Activated CD8-positive, alpha-beta memory T cell treated with anti-CD3 and anti-CD28 coated beads, Interleukin-2, amount 50 U/mL, for 48 hours (primary cell): ENCODE results near the gene RAD51B.

Experiments used
- DNase-seq: peaks from one replicate; pipeline ENCODE4 v3.0.0-alpha.2; 2020

Gene RAD51B

DNA sequence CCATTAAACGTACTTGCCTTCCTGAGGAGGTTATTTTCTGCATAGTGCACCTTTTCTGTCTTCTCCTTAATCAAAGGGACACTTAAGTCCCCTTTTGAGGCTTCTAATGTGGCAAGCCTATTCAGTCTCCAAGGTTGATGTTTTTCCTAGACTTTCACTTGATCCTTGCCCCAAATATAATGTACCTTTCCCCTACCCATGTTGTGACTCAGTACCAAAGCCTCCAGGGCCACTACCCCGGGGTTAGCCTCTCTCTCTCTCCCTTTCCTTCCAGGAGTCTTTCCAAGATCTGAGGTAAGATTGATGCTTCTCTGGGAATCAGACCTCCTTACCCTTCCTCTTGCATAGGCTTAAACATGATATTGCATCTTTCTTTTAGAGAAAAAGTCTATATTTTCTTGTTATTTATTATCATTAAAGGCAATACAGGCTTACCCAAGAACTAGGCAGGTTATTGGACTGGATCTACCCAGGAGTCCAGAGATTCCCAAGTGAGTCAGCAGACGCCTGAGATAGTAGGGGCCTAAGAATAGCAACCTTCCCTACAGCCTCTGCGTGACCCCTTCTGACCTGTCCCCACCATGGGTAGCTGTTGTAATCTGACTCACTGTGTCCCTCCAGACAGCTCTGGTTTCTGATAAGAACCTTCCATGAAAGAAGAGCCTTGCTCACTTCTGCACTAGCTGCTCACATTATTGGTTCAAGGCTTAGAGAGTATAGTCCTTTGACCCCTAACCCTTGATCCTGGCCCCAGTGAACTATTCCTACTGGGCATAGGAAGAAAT lies 800.4 kb downstream of the RAD51B start:
- no peak for DNase-seq

DNA sequence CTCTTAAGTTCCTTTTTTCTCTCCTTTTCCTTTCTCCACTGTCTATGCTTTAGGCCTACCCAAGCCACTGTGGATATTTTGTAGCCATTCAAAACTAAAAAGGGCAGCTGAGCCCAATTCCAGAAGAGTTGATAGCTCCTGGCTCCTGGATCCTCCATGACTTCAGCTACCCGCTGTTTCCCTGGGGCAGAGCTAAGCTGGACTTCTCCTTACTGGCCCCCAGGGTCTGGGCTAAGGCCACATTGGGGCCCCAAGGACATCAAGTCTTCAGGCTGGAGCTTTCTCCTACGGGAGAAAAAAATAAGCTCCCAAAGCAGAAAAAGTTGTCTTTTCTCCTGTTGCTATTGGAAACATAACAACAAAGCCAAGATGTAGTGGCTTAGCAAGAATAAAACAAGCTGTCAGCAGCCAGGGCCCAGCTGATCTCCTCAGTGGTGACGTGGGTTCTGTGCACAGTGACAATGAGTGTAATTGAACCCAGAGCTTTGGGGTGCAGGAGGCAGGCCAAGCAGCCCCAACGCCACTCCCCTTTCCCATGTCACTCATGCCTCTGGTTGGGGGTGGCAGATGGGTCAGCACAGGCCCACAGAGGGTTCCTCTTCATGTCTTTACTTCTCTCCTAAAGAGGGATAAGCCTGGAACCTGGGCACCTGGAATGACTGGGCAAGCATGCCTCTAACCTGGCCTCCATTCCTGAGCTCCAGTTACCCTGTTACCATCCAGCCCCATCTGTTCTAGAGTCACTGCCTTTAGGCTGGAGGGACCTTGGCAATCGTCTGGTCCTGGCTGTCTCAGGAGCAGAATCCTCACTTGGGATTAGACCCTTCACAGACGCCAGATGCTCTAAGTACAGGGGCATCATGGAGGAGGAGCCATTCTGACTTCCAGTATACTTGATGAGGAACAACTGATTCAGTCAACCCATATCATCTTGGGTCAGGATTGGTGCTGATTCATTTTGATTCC lies 802.1 kb downstream of the RAD51B start:
- DNase-seq = no peak

DNA sequence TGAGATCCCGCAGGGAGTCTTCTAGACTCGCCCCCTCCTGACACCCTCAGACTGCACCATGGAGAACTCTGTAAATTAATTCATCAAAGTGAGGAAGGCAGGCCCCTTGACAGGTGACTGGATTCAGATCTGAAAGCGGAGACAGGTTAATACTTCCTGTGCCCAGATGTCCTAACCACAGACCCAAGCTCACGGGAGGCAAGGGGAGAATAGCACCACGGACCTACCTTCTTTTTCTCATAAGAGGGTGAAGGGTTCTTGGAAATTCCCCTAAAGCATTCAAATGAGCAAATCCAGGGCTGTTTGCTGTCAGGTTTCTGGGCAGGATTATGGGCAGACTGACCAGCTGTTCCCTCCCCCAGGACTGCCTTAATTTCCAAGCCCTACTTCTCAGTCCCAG lies 803.3 kb downstream of the RAD51B start:
- no peak for DNase-seq

- no peak for DNase-seq
These were observed 803.7 kb downstream of the RAD51B start for GRCh38 chr14:68623307-68623706.

GRCh38 chr14:68623826-68624225 lies 804.2 kb downstream of the RAD51B start:
- no peak for DNase-seq

- no peak for DNase-seq
These were observed 805.1 kb downstream of the RAD51B start for GRCh38 chr14:68624541-68625220.

GRCh38 chr14:68625366-68626090 lies 805.9 kb downstream of the RAD51B start:
- no peak for DNase-seq

GRCh38 chr14:68626386-68626785 lies 806.8 kb downstream of the RAD51B start:
- no peak for DNase-seq

DNA sequence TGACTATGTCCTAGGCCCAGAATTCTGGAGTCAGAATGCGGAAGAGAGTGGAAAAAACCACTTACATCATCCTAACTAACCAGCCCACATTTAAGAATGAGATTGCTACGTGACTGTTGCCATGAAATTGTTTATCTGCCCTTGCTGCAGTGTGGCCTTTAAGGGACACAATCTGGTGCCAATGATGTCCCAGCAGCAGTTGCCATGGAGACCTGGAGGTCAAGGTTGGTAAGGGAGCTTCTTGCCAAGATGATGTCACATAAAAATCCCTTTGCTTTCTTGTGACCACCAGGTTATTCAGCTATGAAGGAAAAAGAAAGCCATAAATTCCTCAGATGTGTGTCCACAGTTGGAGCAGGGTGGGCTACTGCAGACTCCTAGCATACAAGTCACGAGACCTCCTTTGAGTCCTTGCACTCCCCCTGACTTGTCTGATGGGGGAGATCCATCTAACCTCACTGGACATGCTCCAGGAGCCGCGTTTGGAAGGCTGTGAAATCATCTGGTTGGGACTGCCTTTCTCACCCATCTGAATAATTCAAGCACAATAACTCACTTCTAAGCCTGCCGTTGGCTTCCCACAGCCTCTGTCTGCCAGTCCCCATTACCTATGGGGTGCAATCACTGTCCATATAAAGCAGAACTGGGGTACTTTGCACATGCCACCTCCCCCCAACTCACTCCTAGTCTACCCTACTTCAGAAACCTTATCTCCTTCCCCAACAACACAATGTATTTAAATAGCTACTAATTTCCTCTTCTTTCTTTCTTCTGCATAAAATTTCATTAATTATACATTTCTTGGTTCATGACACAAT lies 807.7 kb downstream of the RAD51B start:
- no peak for DNase-seq

GRCh38 chr14:68627868-68628604 lies 808.5 kb downstream of the RAD51B start:
- peak; percentile 81 for DNase-seq

DNA sequence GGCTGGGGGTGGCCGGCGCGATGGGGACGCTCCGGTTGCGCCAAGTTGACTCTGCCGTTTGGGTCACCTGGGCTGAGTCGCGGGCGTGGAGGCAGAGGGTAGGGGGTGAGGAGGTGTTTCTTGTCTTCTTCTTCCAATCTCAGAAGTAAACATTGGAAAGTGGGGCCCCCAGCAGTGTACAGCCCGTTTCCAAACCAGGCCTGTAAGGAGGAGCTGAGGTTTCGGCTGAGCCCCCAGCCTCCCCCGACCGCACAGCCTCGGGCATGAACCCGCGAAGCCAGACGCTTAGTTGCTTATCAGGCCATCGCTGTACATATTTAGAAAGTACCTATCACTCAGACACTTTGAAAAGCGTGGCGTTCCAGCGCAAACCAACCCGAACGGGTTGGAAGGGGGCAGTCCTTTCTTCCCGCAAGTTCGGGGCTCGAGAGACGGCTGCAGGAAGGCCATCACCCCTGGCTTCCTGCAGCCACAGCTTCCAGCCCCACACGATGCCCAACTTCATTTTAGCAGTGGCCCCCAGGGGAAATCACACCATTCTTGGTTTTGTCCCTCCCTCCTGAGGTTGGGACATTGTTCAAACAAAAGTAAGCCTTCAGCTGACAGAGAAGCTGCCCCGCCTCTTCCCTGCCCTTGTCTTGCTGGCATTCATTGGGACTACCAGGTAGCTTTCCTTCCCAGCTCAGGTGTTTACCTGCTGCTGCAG lies 809.2 kb downstream of the RAD51B start:
- DNase-seq = peak; percentile 64

DNA sequence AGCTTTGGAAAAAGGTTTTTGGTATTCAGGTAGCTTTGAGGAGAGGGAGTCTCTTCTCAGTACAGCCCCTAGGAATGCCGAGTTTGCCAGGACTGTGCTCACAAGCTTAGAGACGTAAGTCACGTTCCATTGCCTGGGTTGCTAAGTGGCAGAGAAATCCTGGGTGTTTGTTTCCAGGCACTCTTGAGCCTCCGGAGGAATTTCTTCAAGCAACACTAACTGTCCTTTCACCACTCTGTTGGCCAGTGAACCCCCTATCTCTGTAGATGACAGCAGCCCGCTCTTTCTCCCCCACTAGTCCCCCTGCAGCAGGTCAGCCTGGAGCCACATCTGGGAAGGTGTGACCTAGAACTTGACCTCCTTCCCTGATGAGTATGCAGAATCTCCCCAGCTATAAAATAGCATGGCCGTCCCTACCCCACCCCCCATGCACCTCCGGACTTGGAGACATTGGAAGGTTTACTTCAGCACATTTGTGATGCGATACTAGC lies 810.5 kb downstream of the RAD51B start:
- no peak for DNase-seq

DNA sequence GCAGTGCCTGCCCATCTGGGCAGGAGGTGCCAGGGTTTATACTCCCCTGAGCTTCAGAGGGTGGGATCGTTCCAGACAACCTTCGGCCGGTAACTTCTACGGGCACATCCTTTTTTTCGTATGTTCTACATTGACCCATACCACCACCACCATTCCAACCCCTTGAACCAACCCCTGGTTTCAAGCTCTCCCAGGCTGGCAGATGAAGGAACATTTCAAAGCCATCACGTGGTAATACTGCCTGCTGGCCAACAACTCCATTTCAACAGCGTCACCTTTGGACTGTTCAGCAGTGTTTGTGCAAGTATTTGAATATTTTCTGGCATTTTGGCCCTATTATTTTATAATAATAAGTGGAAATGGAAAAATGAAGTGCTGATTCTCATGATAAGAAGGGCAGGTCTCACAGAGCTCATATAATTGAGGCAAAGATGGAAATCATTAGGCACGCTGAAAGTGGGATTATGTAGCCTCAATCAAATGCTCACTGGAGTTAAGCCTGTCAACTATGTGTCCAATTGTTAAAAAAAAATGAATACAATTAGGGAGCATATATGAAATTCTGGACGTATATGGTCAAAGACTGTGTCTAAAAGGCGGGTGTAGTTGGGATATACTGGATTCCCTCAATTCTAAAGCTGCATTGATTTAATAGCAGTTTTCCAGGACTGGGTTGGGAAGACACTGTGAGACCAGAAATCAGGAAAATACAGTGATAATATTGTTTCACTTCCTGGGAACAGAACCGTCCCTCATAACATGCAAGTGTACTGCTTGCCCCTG lies 811.2 kb downstream of the RAD51B start:
- DNase-seq = no peak

DNA sequence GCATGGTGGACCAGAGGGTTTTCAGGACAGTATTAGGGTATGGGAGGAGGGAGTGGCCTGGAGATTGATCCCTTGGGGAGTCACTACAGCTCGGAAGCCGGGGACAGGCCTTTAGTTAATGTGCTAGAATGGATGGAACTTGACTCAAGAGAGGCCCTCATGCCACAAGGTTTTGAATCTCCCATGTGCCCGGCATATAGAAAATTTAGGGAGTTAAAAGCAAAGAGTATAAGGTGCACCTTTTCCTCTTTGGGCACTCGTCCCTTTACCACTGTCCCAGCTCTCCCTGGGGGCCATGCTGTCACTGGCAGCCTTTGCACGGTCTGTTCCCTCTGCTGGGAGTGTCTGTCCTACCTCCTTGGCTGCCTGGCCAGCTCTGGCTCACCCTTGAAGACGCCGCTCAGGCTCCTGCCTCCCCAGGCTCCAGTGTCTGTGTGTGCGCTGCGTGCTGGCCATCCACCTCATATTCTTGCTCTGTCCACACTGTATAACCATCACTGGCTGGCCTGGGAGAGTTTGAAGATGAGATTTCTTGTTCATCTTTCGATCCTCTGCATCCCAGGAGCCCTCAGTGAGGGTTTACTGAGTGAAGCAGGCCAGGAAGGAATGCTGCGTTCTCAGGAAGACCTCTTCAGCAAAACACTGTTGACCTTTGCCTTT lies 811.9 kb downstream of the RAD51B start:
- DNase-seq = no peak

GRCh38 chr14:68632054-68632895 lies 812.7 kb downstream of the RAD51B start:
- DNase-seq = no peak

DNA sequence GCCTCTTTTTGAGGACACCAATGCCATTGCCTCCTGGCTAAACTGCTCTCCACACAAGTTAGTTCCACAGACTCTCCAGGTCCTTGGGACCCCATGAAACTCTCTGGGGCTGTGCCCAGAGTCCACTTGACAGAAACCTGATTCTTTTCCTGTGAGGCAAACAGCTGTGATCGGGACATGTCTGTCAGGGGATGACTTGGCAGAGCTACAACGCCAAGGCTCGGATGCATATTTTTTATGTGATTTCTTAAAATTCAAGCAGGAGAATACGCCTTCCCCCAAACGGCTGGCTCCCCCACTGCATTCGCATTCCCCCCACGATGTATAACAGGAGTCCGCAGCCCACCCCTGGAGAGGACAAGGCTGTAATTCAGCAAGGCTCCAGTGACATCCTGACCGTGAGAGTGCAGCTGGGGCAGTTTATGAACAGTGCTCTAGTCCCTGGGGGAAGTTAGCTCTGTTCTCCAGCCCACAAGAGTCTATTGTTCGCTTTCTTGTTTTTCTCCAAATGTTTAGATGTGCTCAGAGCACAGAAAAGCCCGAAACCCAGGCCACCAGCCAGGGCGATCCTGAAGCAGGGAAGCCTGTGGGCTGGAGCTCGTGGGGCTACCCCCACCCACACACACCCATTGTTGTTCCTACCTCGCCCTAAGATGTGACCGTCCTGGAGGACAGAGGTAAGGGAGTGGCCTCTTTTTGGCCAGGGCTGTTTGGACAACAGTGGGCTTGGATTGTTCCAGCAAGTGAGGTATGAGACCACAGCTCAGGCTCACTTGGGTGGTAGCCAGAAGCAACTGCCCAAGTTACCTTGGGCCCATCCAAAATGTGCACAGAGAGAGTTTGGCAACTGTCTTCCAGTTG lies 813.8 kb downstream of the RAD51B start:
- DNase-seq = no peak

GRCh38 chr14:68634332-68634731 lies 814.8 kb downstream of the RAD51B start:
- no peak for DNase-seq
